ENCODE data around the gene TRMT44. TPM values are rescaled to one million over a fixed set of nuclear protein-coding genes. Genes with fewer than 3 reads are reported as not detected.

TRMT44 gene
- total and polyA plus RNA-seq, 2 of the 13 experiments (the other 11 are each of a cell fraction or from before 2014, with no cell fraction given): 5.8 to 8.6 TPM

DNA sequence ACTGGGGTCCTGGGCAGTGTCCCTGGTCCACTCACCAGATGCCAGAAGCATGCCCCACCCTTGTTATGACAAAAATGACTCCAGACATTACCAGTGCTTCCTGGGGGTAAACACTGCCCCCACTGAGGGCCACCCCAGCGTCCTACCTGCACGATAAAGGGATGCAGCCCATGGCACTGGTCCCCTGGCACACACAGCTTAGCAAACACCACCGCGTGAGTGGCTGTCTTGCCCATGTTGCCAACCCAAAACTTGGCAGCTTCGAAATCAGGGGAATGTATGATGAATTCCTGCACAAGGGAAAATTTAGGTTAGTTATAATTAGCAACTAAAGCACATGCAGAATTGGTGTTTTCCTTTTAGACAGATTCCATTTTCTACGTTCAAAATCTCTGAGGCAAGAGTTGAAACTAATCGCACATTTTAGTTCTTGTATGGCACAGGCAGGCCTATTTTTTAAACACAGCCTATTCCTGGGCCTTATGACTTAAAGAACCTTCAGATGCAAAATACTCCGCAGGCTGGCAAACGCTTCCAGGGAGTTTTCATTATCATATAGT is 30.4 kb upstream of the TRMT44 start:
- ChIA-PET CTCF (ENCODE audit: low intra/inter-chr PET ratio, low total read pairs) (interaction anchor here (1.4 kb wide), 1 partner anchor 168 kb away, joined by 8 read pairs; no protein-coding TSS in a partner anchor), POLR2A (interaction anchor here (1.0 to 1.5 kb wide), 2 partner anchors 12 to 168 kb away, joined by 3 read pairs; no protein-coding TSS in a partner anchor)
- no TSS peak for BruUV-seq (replicated peaks)
- peaks cover 8 to 19% of the 10 kb centered on the region in 2 experiments; a peak in 4 of 5 replicates for H3K36me3 ChIP-seq (replicated peaks in 1 of 2; ENCODE audit: control insufficient read depth in 1 of 2, insufficient read depth in 2 of 2, low read length in 2 of 2)
- H3K9ac ChIP-seq (ENCODE audit: insufficient read depth, low read depth, low read length): no peak overlapping the region
- H4K20me1 ChIP-seq (ENCODE audit: insufficient read depth, low read length): no peaks in the 10 kb centered on the region; the same call in 1 of the 2 replicates
- no peak overlapping the region for H3K4me3 ChIP-seq (replicated peaks in 1 of 3; ENCODE audit: insufficient read depth in 1 of 3, low read depth in 2 of 3, low read length in 3 of 3)
- H3K27me3 ChIP-seq (ENCODE audit: control insufficient read depth in 1 of 2, insufficient read depth in 2 of 2, low read length in 2 of 2): no peaks in the 10 kb centered on the region
- H3K9me3 ChIP-seq (ENCODE audit: low read length): no peaks in the 10 kb centered on the region
- FAIRE-seq (no peak), ATAC-seq (no peak), DNase-seq (ENCODE audit: low spot score) (no peak)
- no peak overlapping the region for H3K27ac ChIP-seq (ENCODE audit: extremely low read length, insufficient read depth, low read length)
- no peak overlapping the region for H3K4me2 ChIP-seq (ENCODE audit: low read depth, low read length)
- no peaks in the 10 kb centered on the region for H3K79me2 ChIP-seq (ENCODE audit: insufficient read depth, low read length)
- no peaks in the 10 kb centered on the region for H3K4me1 ChIP-seq (ENCODE audit: insufficient read depth, low read length)
- no peak overlapping the region for H2AFZ ChIP-seq (ENCODE audit: low read length)
- WGBS (ENCODE audit: low lambda C conversion rate): 94% methylated on average over 9 of the region's 9 CpGs
- in situ Hi-C loops (cut with HindIII; ENCODE audit: extremely low pct_ligation_motif_present, low pct_unique_long_range_greater_than_20kb) (no loop called here), intact Hi-C loops (cut with micrococcal nuclease; ENCODE audit: unreplicated experiment) (no loop called here)
- TF ChIP-seq, protein P1, sequence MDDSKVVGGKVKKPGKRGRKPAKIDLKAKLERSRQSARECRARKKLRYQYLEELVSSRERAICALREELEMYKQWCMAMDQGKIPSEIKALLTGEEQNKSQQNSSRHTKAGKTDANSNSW (CRISPR knock-in tag; IDR thresholded peaks at IDR 0.05; ENCODE audit: borderline replicate concordance): no peak
- TF ChIP-seq ZNF260 (CRISPR knock-in tag; IDR thresholded peaks at IDR 0.05; ENCODE audit: borderline replicate concordance, low read depth): no peak
- no peak for TF ChIP-seq RXRB (CRISPR knock-in tag; IDR thresholded peaks at IDR 0.05; ENCODE audit: borderline replicate concordance)
- TF ChIP-seq KDM5B (CRISPR knock-in tag; IDR thresholded peaks at IDR 0.05; ENCODE audit: borderline replicate concordance): no peak
- TF ChIP-seq SMAD9 (CRISPR knock-in tag; IDR thresholded peaks at IDR 0.05): no peak
- TF ChIP-seq, protein P2, sequence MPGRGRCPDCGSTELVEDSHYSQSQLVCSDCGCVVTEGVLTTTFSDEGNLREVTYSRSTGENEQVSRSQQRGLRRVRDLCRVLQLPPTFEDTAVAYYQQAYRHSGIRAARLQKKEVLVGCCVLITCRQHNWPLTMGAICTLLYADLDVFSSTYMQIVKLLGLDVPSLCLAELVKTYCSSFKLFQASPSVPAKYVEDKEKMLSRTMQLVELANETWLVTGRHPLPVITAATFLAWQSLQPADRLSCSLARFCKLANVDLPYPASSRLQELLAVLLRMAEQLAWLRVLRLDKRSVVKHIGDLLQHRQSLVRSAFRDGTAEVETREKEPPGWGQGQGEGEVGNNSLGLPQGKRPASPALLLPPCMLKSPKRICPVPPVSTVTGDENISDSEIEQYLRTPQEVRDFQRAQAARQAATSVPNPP (CRISPR knock-in tag; IDR thresholded peaks at IDR 0.05): no peak
- TF ChIP-seq TMF1 (CRISPR knock-in tag; IDR thresholded peaks at IDR 0.05; ENCODE audit: low read depth): no peak
- TF ChIP-seq, protein P3, sequence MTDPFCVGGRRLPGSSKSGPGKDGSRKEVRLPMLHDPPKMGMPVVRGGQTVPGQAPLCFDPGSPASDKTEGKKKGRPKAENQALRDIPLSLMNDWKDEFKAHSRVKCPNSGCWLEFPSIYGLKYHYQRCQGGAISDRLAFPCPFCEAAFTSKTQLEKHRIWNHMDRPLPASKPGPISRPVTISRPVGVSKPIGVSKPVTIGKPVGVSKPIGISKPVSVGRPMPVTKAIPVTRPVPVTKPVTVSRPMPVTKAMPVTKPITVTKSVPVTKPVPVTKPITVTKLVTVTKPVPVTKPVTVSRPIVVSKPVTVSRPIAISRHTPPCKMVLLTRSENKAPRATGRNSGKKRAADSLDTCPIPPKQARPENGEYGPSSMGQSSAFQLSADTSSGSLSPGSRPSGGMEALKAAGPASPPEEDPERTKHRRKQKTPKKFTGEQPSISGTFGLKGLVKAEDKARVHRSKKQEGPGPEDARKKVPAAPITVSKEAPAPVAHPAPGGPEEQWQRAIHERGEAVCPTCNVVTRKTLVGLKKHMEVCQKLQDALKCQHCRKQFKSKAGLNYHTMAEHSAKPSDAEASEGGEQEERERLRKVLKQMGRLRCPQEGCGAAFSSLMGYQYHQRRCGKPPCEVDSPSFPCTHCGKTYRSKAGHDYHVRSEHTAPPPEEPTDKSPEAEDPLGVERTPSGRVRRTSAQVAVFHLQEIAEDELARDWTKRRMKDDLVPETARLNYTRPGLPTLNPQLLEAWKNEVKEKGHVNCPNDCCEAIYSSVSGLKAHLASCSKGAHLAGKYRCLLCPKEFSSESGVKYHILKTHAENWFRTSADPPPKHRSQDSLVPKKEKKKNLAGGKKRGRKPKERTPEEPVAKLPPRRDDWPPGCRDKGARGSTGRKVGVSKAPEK (CRISPR knock-in tag; IDR thresholded peaks at IDR 0.05; ENCODE audit: borderline replicate concordance): no peak
- TF ChIP-seq, protein P4, sequence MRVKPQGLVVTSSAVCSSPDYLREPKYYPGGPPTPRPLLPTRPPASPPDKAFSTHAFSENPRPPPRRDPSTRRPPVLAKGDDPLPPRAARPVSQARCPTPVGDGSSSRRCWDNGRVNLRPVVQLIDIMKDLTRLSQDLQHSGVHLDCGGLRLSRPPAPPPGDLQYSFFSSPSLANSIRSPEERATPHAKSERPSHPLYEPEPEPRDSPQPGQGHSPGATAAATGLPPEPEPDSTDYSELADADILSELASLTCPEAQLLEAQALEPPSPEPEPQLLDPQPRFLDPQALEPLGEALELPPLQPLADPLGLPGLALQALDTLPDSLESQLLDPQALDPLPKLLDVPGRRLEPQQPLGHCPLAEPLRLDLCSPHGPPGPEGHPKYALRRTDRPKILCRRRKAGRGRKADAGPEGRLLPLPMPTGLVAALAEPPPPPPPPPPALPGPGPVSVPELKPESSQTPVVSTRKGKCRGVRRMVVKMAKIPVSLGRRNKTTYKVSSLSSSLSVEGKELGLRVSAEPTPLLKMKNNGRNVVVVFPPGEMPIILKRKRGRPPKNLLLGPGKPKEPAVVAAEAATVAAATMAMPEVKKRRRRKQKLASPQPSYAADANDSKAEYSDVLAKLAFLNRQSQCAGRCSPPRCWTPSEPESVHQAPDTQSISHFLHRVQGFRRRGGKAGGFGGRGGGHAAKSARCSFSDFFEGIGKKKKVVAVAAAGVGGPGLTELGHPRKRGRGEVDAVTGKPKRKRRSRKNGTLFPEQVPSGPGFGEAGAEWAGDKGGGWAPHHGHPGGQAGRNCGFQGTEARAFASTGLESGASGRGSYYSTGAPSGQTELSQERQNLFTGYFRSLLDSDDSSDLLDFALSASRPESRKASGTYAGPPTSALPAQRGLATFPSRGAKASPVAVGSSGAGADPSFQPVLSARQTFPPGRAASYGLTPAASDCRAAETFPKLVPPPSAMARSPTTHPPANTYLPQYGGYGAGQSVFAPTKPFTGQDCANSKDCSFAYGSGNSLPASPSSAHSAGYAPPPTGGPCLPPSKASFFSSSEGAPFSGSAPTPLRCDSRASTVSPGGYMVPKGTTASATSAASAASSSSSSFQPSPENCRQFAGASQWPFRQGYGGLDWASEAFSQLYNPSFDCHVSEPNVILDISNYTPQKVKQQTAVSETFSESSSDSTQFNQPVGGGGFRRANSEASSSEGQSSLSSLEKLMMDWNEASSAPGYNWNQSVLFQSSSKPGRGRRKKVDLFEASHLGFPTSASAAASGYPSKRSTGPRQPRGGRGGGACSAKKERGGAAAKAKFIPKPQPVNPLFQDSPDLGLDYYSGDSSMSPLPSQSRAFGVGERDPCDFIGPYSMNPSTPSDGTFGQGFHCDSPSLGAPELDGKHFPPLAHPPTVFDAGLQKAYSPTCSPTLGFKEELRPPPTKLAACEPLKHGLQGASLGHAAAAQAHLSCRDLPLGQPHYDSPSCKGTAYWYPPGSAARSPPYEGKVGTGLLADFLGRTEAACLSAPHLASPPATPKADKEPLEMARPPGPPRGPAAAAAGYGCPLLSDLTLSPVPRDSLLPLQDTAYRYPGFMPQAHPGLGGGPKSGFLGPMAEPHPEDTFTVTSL (CRISPR knock-in tag; IDR thresholded peaks at IDR 0.05; ENCODE audit: borderline replicate concordance): no peak
- TF ChIP-seq NFRKB (IDR thresholded peaks at IDR 0.05): no peak
